ENCODE data around the gene GNA15.

Gene GNA15

DNA sequence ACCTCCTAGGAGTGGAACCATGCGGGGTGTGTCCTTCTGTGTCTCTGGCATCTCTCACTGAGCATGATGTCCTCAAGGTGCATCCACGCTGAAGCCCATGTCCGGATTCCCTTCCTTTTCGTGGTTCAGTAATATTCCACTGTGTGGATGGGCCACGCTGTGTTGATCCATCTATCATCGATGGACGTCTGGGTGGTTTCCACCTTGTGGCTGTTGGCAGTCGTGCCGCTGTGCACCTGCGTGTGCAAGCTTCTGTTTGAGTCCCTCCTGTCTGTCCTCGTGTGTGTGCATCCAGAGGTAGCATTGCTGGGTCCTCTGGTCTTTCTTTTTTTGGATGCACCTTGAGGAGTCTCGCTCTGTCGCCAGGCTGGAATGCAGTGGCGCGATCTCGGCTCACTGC is 11.2 kb upstream of the GNA15 start:
- no peaks in the 10 kb centered on the region for H3F3A ChIP-seq (ENCODE audit: control insufficient read depth, insufficient read depth)
- no peak overlapping the region for H3K4me3 ChIP-seq (ENCODE audit: low read length)
- peak overlapping the region; percentile 27; the same call in 1 of the 2 replicates for H3K4me2 ChIP-seq (ENCODE audit: low read length)
- H3K9me2 ChIP-seq (replicated peaks; ENCODE audit: control insufficient read depth, low read length) = no peaks in the 10 kb centered on the region
- no peaks in the 10 kb centered on the region for H4K20me1 ChIP-seq (ENCODE audit: control insufficient read depth, insufficient read depth, low read depth, low read length)
- no peaks in the 10 kb centered on the region for H3K36me3 ChIP-seq (ENCODE audit: control insufficient read depth, low read length)
- H3K27me3 ChIP-seq (ENCODE audit: control insufficient read depth, low read length) = 0 out of 2 replicates have a peak, but pooled peaks cover 3% of the 10 kb centered on the region
- no peak for TF ChIP-seq EZH2phosphoT487 (IDR thresholded peaks at IDR 0.05; ENCODE audit: borderline replicate concordance, low read length)
- TF ChIP-seq, protein P1, sequence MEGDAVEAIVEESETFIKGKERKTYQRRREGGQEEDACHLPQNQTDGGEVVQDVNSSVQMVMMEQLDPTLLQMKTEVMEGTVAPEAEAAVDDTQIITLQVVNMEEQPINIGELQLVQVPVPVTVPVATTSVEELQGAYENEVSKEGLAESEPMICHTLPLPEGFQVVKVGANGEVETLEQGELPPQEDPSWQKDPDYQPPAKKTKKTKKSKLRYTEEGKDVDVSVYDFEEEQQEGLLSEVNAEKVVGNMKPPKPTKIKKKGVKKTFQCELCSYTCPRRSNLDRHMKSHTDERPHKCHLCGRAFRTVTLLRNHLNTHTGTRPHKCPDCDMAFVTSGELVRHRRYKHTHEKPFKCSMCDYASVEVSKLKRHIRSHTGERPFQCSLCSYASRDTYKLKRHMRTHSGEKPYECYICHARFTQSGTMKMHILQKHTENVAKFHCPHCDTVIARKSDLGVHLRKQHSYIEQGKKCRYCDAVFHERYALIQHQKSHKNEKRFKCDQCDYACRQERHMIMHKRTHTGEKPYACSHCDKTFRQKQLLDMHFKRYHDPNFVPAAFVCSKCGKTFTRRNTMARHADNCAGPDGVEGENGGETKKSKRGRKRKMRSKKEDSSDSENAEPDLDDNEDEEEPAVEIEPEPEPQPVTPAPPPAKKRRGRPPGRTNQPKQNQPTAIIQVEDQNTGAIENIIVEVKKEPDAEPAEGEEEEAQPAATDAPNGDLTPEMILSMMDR (IDR thresholded peaks at IDR 0.05; ENCODE audit: low read depth, low read length, poor library complexity, severe bottlenecking) = no peak
- no peaks in the 10 kb centered on the region for H3K9me3 ChIP-seq (ENCODE audit: control insufficient read depth, insufficient read depth, low read length)
- no peaks in the 10 kb centered on the region for H3K79me2 ChIP-seq (ENCODE audit: control insufficient read depth, low read length)
- no peak overlapping the region for H3K27ac ChIP-seq (ENCODE audit: low read depth, low read length)
- H3K4me1 ChIP-seq (ENCODE audit: control insufficient read depth, low read length) = peaks cover 15% of the 10 kb centered on the region

DNA sequence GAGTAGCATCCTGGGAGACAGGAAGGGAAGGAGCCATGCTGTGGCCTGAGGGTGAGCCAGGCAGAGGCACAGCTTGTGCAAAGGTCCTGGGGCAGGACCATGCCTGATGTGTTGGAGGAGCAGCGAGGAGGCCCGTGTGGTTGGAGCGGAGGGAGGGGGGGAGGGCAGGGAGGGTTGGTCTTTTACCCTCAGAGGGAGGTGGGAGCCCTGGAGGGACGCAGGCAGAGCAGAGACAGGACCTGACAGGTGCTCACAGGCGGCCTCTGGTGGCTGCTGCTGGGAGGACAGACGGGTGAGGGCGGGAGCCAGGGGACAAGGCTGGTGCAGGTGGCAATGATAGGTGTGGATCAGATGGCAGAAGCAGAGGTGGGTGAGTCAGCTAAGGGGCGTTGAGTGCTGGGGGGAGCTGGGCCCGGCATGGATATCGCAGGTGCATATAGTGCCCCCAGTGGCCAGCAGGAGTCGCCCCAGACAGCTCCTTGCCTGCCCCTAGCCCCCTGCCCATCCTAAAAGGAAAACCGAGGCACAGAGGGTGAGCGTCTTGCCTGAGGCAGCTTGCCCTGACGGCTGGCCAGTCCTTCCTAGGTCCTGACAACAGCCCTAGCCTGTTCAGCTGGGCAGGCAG is 9.8 kb upstream of the GNA15 start:
- Histone ChIP-seq H3K27me3 (ENCODE audit: control insufficient read depth, low read length) (0 out of 2 replicates have a peak, but pooled peaks cover 3% of the 10 kb centered on the region), H3K79me2 (ENCODE audit: control insufficient read depth, low read length) (no peaks in the 10 kb centered on the region), H3K4me3 (ENCODE audit: low read length) (no peak overlapping the region), H3K4me1 (ENCODE audit: control insufficient read depth, low read length) (peaks cover 15% of the 10 kb centered on the region), H3K9me2 (replicated peaks; ENCODE audit: control insufficient read depth, low read length) (no peaks in the 10 kb centered on the region), H3K27ac (ENCODE audit: low read depth, low read length) (no peak overlapping the region), H3F3A (ENCODE audit: control insufficient read depth, insufficient read depth) (no peaks in the 10 kb centered on the region), H3K4me2 (ENCODE audit: low read length) (no peak overlapping the region), H4K20me1 (ENCODE audit: control insufficient read depth, insufficient read depth, low read depth, low read length) (no peaks in the 10 kb centered on the region), H3K36me3 (ENCODE audit: control insufficient read depth, low read length) (no peaks in the 10 kb centered on the region), H3K9me3 (ENCODE audit: control insufficient read depth, insufficient read depth, low read length) (no peaks in the 10 kb centered on the region)
- TF ChIP-seq EZH2phosphoT487 (IDR thresholded peaks at IDR 0.05; ENCODE audit: borderline replicate concordance, low read length) = no peak
- TF ChIP-seq, protein P1 (IDR thresholded peaks at IDR 0.05; ENCODE audit: low read depth, low read length, poor library complexity, severe bottlenecking) = peak; percentile 93

DNA sequence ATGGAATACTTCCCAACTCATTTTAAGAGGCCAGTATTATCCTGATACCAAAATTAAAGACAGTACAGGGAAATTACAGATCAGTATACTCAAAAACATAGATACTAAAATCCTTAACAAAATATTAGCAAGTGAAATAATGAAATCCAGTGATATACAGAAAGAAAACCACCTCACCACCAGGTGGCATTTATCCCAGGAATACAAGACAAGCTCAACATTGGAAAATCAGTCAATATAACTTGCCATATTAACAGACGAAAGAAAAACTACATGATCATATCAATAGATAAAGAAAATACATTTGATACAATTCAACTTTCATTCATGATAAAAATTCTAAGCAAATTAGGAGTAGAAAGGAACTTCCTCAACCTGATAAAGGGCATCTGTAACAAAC is 6.7 kb upstream of the GNA15 start:
- H4K20me1 ChIP-seq (ENCODE audit: control insufficient read depth, insufficient read depth, low read depth, low read length) = no peaks in the 10 kb centered on the region
- no peak overlapping the region for H3K4me3 ChIP-seq (ENCODE audit: low read length)
- no peaks in the 10 kb centered on the region for H3F3A ChIP-seq (ENCODE audit: control insufficient read depth, insufficient read depth)
- H3K27me3 ChIP-seq (ENCODE audit: control insufficient read depth, low read length) = peaks cover 6% of the 10 kb centered on the region; the same call in 1 of the 2 replicates
- H3K9me2 ChIP-seq (replicated peaks; ENCODE audit: control insufficient read depth, low read length) = no peaks in the 10 kb centered on the region
- H3K9me3 ChIP-seq (ENCODE audit: control insufficient read depth, insufficient read depth, low read length) = no peaks in the 10 kb centered on the region
- no peaks in the 10 kb centered on the region for H3K79me2 ChIP-seq (ENCODE audit: control insufficient read depth, low read length)
- H3K4me2 ChIP-seq (ENCODE audit: low read length) = no peak overlapping the region
- no peak for TF ChIP-seq EZH2phosphoT487 (IDR thresholded peaks at IDR 0.05; ENCODE audit: borderline replicate concordance, low read length)
- TF ChIP-seq, protein P1 (IDR thresholded peaks at IDR 0.05; ENCODE audit: low read depth, low read length, poor library complexity, severe bottlenecking) = peak; percentile 46
- H3K27ac ChIP-seq (ENCODE audit: low read depth, low read length) = no peak overlapping the region
- peaks cover 28% of the 10 kb centered on the region for H3K4me1 ChIP-seq (ENCODE audit: control insufficient read depth, low read length)
- no peaks in the 10 kb centered on the region for H3K36me3 ChIP-seq (ENCODE audit: control insufficient read depth, low read length)
